ENCODE data around the gene MRPS22.

MRPS22 gene

GRCh38 chr3:139355891-139356290 is 12.1 kb downstream of the MRPS22 start:
- no peak for TF ChIP-seq CTCF (IDR thresholded peaks at IDR 0.05; ENCODE audit: low read depth, low read length)
- H3K4me3 ChIP-seq (ENCODE audit: low read depth, low read length) = no peak overlapping the region

GRCh38 chr3:139357899-139358298 is 14.1 kb downstream of the MRPS22 start:
- H3K4me3 ChIP-seq (ENCODE audit: low read depth, low read length) = no peak overlapping the region
- TF ChIP-seq CTCF (IDR thresholded peaks at IDR 0.05; ENCODE audit: low read depth, low read length) = no peak

GRCh38 chr3:139358841-139359562 is 15.2 kb downstream of the MRPS22 start:
- TF ChIP-seq CTCF (IDR thresholded peaks at IDR 0.05; ENCODE audit: low read depth, low read length) = no peak
- H3K4me3 ChIP-seq (ENCODE audit: low read depth, low read length) = no peak overlapping the region

GRCh38 chr3:139361276-139361675 is 17.5 kb downstream of the MRPS22 start:
- no peak for TF ChIP-seq CTCF (IDR thresholded peaks at IDR 0.05; ENCODE audit: low read depth, low read length)
- H3K4me3 ChIP-seq (ENCODE audit: low read depth, low read length) = no peak overlapping the region

GRCh38 chr3:139364549-139364948 is 20.7 kb downstream of the MRPS22 start:
- TF ChIP-seq CTCF (IDR thresholded peaks at IDR 0.05; ENCODE audit: low read depth, low read length) = no peak
- H3K4me3 ChIP-seq (ENCODE audit: low read depth, low read length) = no peak overlapping the region

GRCh38 chr3:139374099-139374498 is 30.3 kb downstream of the MRPS22 start:
- no peak overlapping the region for H3K4me3 ChIP-seq (ENCODE audit: low read depth, low read length)
- no peak for TF ChIP-seq CTCF (IDR thresholded peaks at IDR 0.05; ENCODE audit: low read depth, low read length)

GRCh38 chr3:139377378-139377777 is 33.6 kb downstream of the MRPS22 start:
- TF ChIP-seq CTCF (IDR thresholded peaks at IDR 0.05; ENCODE audit: low read depth, low read length) = no peak
- H3K4me3 ChIP-seq (ENCODE audit: low read depth, low read length) = no peak overlapping the region
